Stimulated activated naive CD4-positive, alpha-beta T cell (primary cell): ENCODE results near the gene IGSF21.

ENCODE experiments used
- DNase-seq, 6 experiments: peaks; one replicate each; lab custom pipeline; 2025; lab: John Stamatoyannopoulos, UW

The IGSF21 gene

GRCh38 chr1:18097206-18097605 lies 10.4 kb upstream of the IGSF21 start:
- DNase-seq: no peak

- no peak for DNase-seq
Measured at GRCh38 chr1:18099026-18099425, 8.6 kb upstream of the IGSF21 start.

GRCh38 chr1:18100060-18100459 lies 7.5 kb upstream of the IGSF21 start:
- no peak for DNase-seq

- peak; percentile 2 to 52 (median 13) for DNase-seq
Measured at GRCh38 chr1:18100491-18101063, 7.0 kb upstream of the IGSF21 start.

- no peak for DNase-seq
Measured at GRCh38 chr1:18101508-18101907, 6.1 kb upstream of the IGSF21 start.

- DNase-seq: no peak
Measured at GRCh38 chr1:18103788-18104421, 3.7 kb upstream of the IGSF21 start.

- DNase-seq: no peak
Measured at GRCh38 chr1:18104546-18105100, 3.0 kb upstream of the IGSF21 start.

- DNase-seq: no peak
Measured at GRCh38 chr1:18105196-18105595, 2.4 kb upstream of the IGSF21 start.

GRCh38 chr1:18108299-18109057 lies 880 bp downstream of the IGSF21 start:
- DNase-seq: no peak

GRCh38 chr1:18109058-18109755 lies 1.6 kb downstream of the IGSF21 start:
- DNase-seq: no peak

GRCh38 chr1:18109756-18110597 lies 2.4 kb downstream of the IGSF21 start:
- DNase-seq: no peak

GRCh38 chr1:18110598-18110939 lies 3.0 kb downstream of the IGSF21 start:
- DNase-seq: no peak

- no peak for DNase-seq
Measured at GRCh38 chr1:18110968-18111367, 3.4 kb downstream of the IGSF21 start.

- no peak for DNase-seq
Measured at GRCh38 chr1:18111605-18112297, 4.2 kb downstream of the IGSF21 start.

GRCh38 chr1:18112611-18113010 lies 5.0 kb downstream of the IGSF21 start:
- DNase-seq: no peak

- DNase-seq: no peak
Measured at GRCh38 chr1:18114726-18115410, 7.3 kb downstream of the IGSF21 start.

- DNase-seq: no peak
Measured at GRCh38 chr1:18116777-18117176, 9.2 kb downstream of the IGSF21 start.

- DNase-seq: no peak
Measured at GRCh38 chr1:18118078-18118477, 10.5 kb downstream of the IGSF21 start.

- DNase-seq: no peak
Measured at GRCh38 chr1:18118491-18118890, 10.9 kb downstream of the IGSF21 start.

GRCh38 chr1:18119289-18119688 lies 11.7 kb downstream of the IGSF21 start:
- no peak for DNase-seq
